HG03521 (cell line): ENCODE results near the gene MIPEP.

ENCODE experiments used
- ATAC-seq: cut with Tn5 transposase; IDR thresholded peaks from one replicate; pipeline ENCODE4 v1.9.1; 2021; ENCODE audit warnings: mild to moderate bottlenecking, moderate library complexity; ENCODE audit not compliant: unreplicated experiment

MIPEP gene

DNA sequence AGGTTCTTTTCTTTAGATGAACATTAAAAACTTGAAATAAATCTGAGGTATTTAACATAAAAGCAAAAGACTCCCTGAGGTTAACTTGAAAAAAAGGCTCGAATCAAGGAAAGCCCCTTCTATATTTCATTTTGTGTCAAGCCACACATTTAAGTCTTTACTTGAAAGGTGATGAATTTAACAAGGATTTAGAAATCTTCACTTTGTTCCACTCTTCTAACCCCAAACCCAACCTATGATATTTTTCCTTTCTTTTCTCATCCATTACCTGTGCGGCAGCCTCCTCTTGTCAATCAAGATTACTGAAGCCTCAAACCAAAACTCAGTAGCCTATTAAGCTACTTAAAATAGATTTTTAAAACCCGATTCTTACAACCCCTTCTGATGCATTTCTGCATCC, 33.8 kb downstream of the MIPEP start:
- ATAC-seq: no peak

DNA sequence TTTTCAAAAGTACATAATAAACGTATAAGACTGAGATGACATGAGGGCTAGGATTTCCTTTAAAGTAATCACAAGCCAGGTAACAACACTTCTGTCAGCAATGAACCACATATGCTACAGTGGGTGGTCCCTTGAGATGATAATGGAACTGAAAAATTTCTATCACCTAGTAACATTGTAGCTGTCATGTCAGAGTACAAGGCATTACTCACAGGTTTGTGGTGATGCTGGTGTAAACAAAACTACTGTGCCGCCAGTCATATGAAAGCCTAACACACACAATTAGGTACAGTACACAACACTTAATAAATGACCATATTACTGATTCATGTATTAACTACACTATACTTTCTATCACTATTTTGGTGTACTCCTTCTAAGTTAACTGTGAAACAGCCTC, 36.8 kb downstream of the MIPEP start:
- ATAC-seq: no peak

DNA sequence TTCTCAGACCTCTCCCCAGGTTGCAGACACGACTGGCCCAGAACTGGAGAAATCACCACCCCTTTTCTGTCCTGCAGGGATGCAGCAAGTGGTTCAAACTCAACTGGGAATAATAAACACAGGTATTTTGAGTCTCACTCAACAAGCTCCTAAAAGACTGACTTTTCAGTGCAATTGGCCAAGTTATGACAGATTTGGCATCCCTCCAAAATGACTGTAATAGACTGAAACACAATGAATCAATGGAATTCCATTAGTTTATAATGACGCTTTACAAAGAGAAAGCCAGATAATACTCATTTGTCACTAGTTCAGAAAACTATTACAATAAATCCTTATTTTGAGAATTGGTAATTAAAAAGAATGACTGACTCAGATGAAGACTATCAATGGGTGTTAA, 38.1 kb downstream of the MIPEP start:
- no peak for ATAC-seq

DNA sequence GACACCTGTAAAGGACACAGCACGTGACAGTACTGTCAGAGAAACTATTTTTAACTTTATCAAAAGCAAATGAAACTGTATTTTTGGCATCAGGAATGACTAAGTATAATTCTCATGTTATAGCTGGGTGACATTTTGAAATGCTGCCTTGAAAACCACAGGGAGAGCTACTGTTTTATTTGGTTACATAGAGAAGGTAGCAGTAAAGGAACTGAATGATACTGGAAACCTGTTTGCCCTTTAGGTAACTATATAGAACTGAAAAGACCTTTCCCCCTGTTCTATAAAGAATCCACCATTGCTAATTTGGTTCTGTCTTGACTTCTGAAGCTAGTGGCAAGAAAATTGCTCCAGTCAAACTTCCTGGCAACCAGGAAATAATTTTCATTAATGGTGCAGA, 39.1 kb downstream of the MIPEP start:
- no peak for ATAC-seq

GRCh38 chr13:23849670-23850069, 39.5 kb downstream of the MIPEP start:
- ATAC-seq: no peak

DNA sequence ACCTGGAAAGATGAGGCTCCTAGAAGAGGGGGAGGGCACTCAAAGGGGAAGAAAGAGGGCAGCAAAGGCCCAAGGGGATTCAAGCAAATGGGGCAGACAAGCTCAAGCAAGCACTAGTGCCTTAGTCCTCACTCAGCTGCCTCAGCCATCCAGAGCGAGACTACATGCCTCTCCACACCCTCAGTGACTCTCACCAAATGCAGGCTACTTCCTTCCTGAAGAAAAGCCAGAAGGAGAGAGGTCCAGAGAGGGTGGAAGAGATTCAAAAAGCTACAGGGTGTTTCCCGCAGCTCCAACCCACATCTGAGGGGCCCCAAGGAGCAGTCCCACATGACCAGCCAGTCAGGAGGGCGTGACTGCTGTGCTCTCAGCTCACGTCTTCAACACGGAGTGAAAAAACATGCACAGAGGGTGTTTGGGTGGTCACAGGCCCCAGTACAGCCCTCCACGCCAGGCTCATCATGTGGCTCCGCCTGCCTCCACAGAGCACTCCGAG, 40.5 kb downstream of the MIPEP start:
- ATAC-seq: no peak

- no peak for ATAC-seq
These were observed 41.2 kb downstream of the MIPEP start for GRCh38 chr13:23848019-23848418.

DNA sequence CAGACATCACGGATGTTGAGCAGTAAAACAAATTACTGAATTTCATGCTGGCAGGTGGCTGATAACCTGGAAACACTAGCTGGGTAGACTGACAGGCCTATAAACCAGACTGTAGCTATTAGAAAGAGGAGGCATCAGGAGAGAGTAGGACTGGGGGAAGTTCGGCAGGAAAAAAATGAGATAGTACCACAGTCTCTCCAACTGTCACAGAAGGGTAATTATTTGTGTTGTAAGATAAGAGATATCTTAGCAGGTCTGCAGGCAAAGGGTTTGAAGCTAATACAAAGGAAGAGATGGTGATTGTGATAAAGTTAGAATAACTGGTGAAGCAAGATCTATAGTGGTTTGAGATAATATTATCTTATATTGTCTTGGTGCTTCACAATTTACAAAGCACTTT, 41.7 kb downstream of the MIPEP start:
- no peak for ATAC-seq

GRCh38 chr13:23845105-23845725, 44.0 kb downstream of the MIPEP start:
- peak; percentile 25 for ATAC-seq

GRCh38 chr13:23844132-23844531, 45.1 kb downstream of the MIPEP start:
- ATAC-seq: no peak

DNA sequence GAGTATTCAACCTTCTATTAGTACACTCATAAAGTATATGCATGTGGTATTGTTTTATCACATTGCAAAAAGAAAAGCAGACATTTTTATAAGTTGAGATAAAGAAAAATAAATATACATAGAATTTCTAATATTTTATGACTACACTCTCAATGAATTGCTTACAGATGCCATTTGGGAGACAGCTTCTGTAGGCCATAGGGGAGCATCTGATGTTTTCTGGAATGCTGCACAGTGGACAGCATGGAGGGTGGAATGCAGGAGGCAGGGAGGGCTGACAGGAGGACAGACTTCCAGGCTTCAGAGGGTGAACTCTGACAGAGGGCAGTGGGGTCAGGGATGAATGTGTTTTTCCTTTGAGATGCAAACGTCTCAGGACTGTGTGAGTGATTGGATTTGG, 45.8 kb downstream of the MIPEP start:
- ATAC-seq: no peak

- no peak for ATAC-seq
These were observed 46.8 kb downstream of the MIPEP start for GRCh38 chr13:23842406-23842805.

DNA sequence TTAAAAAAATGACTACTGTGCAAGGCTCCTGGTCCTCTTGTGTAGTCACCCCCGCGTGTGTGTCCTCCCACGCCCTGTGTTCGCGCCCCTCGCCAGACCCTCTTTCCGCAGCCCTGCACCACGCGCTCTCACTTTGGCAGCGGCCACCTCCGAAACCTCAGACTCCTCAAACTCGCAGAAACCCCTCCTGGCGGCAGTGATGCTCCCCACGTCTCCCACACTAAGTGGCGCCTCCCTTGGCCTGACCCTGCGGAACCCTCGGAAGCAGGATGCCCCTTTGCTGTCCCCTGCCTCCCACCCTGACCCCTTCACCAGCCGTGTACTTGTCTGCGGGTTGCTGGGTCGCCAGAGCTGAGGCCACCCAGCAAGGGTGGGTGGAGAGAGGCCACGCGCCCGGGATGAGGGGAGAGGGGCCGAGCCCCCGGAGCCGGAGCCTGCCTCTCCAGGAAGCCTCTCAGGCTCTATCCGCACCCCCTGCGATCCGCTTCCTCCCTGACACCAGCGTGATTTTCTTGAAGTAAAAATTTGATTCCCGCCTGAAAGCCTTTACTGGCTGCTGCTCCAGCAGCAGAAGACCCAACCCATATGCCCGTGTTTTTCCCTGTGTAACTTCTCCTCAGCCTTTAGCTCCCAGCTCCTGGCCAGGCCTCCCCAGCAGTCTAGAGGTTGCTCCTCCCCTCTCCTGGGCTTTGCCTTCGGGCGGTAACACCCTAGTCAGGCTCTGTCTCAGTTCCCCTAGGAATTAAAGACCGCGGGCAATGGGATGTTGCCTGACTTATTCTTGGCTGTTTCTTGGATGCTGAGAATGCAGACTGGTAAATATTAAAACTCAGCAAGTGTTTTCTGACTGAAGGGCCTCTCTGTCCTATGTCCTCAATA, 55.2 kb downstream of the MIPEP start:
- ATAC-seq: no peak

DNA sequence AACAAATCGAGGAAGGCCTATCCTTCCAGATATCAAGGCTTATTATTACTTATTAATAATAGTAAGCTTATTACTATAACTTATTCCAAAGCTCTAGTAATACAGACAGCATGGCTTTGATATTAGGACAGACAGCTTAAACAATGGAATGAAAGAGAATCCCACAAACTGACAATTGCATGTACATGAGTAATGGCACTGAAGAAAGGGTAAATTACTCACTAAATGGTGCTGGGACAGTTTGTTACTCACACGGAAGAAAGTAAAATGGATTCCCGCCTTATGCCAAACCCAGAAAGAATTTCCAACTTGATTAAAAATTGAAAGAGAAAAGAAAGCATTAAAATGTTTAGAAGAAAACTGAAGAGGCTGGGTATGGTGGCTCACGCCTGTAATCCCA, 60.3 kb downstream of the MIPEP start:
- ATAC-seq: no peak

DNA sequence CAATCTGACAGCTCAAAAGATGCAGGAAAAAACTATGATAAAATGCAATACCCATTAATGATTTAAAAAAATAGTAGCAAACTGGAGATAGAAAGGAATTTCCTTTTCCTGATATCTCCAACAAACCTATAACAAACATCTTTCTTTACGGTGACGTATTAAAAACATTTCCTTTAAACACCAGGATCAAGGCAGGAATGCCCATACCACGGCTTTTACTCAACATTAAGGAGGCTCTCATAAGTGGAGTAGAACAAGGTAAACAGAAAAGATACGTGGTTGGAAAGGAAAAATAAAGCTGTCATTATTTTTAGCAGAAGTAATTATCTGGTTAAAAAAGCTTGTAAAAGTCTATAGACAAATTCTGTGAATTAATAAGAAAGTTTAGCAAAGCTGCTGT, 61.1 kb downstream of the MIPEP start:
- no peak for ATAC-seq

GRCh38 chr13:23825179-23825578, 64.0 kb downstream of the MIPEP start:
- ATAC-seq: no peak

DNA sequence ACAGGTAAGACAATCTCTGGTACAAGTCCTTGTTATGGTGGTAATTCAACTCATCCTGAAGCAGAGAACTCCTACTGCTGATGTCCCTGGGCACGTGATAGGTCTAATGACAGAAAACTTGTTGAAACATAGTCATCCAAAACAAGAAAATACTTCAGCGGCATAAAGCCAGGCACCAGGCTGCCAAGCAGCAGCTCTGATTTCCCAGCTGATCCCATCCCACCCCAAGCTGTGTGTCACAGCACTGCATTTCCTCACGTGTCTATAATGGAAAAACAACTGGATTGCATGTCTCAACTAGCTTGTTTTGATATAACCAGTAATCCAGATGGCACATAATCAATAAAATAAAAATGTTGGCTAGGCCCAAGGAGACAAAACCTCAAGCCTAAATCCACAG, 64.8 kb downstream of the MIPEP start:
- no peak for ATAC-seq

DNA sequence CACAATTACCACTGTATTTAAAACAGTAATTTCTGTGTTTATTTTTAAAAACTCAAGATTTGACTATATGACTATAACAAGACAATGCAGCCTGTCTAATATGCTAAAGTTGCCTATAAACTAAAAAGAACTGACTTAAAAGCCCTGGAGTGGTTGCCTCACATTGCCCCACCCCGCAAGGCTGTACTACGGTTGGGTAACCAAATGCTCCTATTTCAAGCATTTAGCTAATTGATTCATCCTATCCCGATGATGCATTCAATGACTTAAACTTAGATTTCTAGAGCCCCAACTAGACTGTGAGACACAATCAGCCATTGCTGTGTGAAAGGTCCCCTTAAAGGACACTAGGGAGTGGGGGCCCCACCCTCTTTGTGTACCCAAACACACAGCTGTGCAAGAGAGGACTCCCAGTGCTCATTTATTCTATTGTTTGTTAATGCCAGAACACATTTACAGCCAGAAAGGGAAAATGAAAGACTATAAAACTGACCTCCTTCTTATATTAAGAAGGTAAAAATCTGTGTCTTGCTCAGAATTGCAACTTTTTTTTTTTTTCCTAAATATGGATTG, 66.9 kb downstream of the MIPEP start:
- ATAC-seq: no peak

DNA sequence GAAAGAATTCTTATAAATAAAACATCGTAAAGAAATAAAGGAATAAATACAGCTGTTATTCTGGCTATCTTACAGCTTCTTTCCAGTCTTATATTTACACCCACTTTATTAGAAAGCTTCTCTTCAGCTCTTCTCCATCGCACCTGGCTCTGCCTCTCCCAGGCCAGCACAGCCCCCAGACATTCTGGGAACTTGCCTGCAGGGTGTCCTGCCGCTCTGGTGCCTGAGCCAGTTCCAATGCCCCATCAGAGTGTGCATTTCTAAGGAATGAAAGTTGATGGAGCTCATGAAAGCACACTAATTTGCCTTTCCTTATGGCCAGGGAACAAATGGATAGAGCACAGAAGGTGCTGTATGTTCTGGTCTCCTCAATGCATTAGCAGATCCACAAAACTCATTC, 68.7 kb downstream of the MIPEP start:
- ATAC-seq: no peak

DNA sequence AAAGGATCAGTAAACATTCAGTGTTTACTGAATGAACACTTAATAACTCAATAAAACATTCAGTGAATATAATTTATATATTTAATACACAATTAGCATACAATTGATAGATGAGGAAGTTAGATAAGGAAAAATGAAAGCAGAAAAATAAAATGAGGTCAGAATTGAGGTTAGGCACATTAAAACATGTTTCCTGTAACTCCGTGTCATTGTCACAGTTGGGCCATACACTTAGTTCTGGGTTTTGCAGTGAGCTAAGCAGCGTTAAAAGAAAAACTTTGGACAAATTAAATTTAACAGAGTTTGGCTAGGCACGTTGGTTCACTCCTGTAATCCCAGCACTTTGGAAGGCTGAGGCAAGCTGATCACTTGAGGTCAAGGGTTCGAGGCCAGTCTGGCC, 71.4 kb downstream of the MIPEP start:
- ATAC-seq: no peak

- ATAC-seq: no peak
These were observed 72.1 kb downstream of the MIPEP start for GRCh38 chr13:23817136-23817535.

DNA sequence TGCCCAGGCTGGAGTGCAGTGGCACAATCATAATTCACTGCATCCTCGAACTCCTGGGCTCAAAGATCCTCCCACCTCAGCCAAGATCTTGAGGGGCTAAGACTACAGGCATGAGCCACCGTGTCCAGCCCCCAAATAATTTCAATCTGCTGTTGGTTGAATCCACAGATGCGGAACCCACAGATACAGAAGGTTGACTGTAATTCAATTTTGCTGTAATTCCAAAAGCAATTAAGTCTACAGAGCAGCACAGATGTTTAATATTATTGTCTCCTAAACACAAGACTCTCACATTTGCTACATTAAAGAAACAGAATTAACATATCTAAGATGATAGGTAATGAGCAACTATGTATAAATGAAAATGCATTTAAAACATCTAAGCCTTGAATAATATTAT, 75.6 kb downstream of the MIPEP start:
- no peak for ATAC-seq
